H9 (cell line): Measurements from ENCODE around the gene SZRD1. TPM values are rescaled to one million over a fixed set of nuclear protein-coding genes. Genes with fewer than 3 reads are reported as not detected.

Source experiments
- DNase-seq: peaks from one replicate; pipeline ENCODE4 v3.0.0-alpha.2; 2017
- H2AFZ ChIP-seq: one replicate; pipeline ENCODE4 v1.6.1; 2013; ENCODE audit warnings: mild to moderate bottlenecking, low read length, control low read depth, moderate library complexity
- H2AK5ac ChIP-seq: 2 replicates; pipeline ENCODE4 v1.6.1; 2013; ENCODE audit warnings: low read length, control low read depth, mixed read lengths; ENCODE audit not compliant: insufficient read length
- H2BK120ac ChIP-seq: one replicate; pipeline ENCODE4 v1.6.1; 2013; ENCODE audit warnings: low read depth, mild to moderate bottlenecking, low read length, control low read depth, inconsistent platforms; ENCODE audit not compliant: poor library complexity, severe bottlenecking
- H2BK12ac ChIP-seq: 2 replicates; pipeline ENCODE4 v1.6.1; 2013; ENCODE audit warnings: low read length, control low read depth, mixed read lengths, low read depth; ENCODE audit not compliant: insufficient read length
- H2BK15ac ChIP-seq: 2 replicates; pipeline ENCODE4 v1.6.1; 2013; ENCODE audit warnings: low read depth, low read length, control low read depth
- H2BK20ac ChIP-seq: one replicate; pipeline ENCODE4 v1.6.1; 2013; ENCODE audit warnings: low read depth, mild to moderate bottlenecking, low read length, control low read depth, inconsistent platforms; ENCODE audit not compliant: poor library complexity, severe bottlenecking
- H2BK5ac ChIP-seq: 2 replicates; pipeline ENCODE4 v1.6.1; 2013; ENCODE audit warnings: low read length, control low read depth, mixed read lengths; ENCODE audit not compliant: insufficient read length
- H3K14ac ChIP-seq: 2 replicates; pipeline ENCODE4 v1.6.1; 2013; ENCODE audit warnings: low read length, control low read depth; ENCODE audit not compliant: insufficient read depth
- H3K18ac ChIP-seq: 2 replicates; pipeline ENCODE4 v1.6.1; 2013; ENCODE audit warnings: low read depth, mild to moderate bottlenecking, mixed read lengths, low read length, control low read depth; ENCODE audit not compliant: insufficient read length
- H3K23ac ChIP-seq: 2 replicates; pipeline ENCODE4 v1.6.1; 2013; ENCODE audit warnings: low read length, control low read depth, mixed read lengths, low read depth; ENCODE audit not compliant: insufficient read length
- H3K23me2 ChIP-seq: 2 replicates; pipeline ENCODE4 v1.6.1; 2013; ENCODE audit warnings: low read depth, mild to moderate bottlenecking, mixed read lengths, low read length, control low read depth; ENCODE audit not compliant: insufficient read length, poor library complexity, severe bottlenecking
- H3K27ac ChIP-seq: 2 replicates; pipeline ENCODE4 v1.5.1; 2013; ENCODE audit warnings: low read length, control low read depth, mixed read lengths, low read depth; ENCODE audit not compliant: insufficient read length
- H3K27me3 ChIP-seq: 2 replicates; pipeline ENCODE4 v1.6.1; 2013; ENCODE audit warnings: low read length, control low read depth, inconsistent platforms; ENCODE audit not compliant: insufficient read depth
- H3K4ac ChIP-seq: 2 replicates; pipeline ENCODE4 v1.6.1; 2013; ENCODE audit warnings: low read depth, mild to moderate bottlenecking, control low read depth, inconsistent platforms, low read length, moderate library complexity
- H3K4me1 ChIP-seq: 2 replicates; pipeline ENCODE4 v1.6.1; 2013; ENCODE audit warnings: low read length, control low read depth, inconsistent platforms; ENCODE audit not compliant: insufficient read depth
- H3K4me2 ChIP-seq: 2 replicates; pipeline ENCODE4 v1.6.1; 2013; ENCODE audit warnings: low read length, control low read depth, mixed read lengths; ENCODE audit not compliant: insufficient read length, insufficient read depth
- H3K56ac ChIP-seq: 2 replicates; pipeline ENCODE4 v1.6.1; 2013; ENCODE audit warnings: low read depth, mild to moderate bottlenecking, mixed read lengths, low read length, control low read depth; ENCODE audit not compliant: insufficient read length
- H3K79me1 ChIP-seq: 2 replicates; pipeline ENCODE4 v1.6.1; 2013; ENCODE audit warnings: low read depth, mild to moderate bottlenecking, moderate library complexity, low read length, control low read depth, inconsistent platforms; ENCODE audit not compliant: insufficient read depth, poor library complexity, severe bottlenecking
- H3K79me2 ChIP-seq: 2 replicates; pipeline ENCODE4 v1.6.1; 2013; ENCODE audit warnings: low read length, control low read depth, inconsistent platforms; ENCODE audit not compliant: insufficient read depth
- H3K9ac ChIP-seq: 2 replicates; pipeline ENCODE4 v1.6.1; 2013; ENCODE audit warnings: low read length, control low read depth, mixed read lengths; ENCODE audit not compliant: insufficient read length; ENCODE audit errors: extremely low read depth
- H3K9me3 ChIP-seq: one replicate; pipeline ENCODE4 v1.6.1; 2013; ENCODE audit warnings: low read depth, low read length, inconsistent platforms; ENCODE audit not compliant: control insufficient read depth
- H3T11ph ChIP-seq: one replicate; pipeline ENCODE4 v1.6.1; 2013; ENCODE audit warnings: mild to moderate bottlenecking, low read length, control low read depth, inconsistent platforms
- H4K20me1 ChIP-seq: one replicate; pipeline ENCODE4 v1.6.1; 2013; ENCODE audit not compliant: control insufficient read depth, insufficient read length, insufficient read depth
- H4K5ac ChIP-seq: 2 replicates; pipeline ENCODE4 v1.6.1; 2013; ENCODE audit warnings: low read depth, mild to moderate bottlenecking, mixed read lengths, low read length, control low read depth; ENCODE audit not compliant: insufficient read length
- H4K8ac ChIP-seq: replicated peaks from 2 replicates; pipeline ENCODE4 v1.6.1; 2013; ENCODE audit warnings: low read length, control low read depth, mixed read lengths, low read depth; ENCODE audit not compliant: insufficient read length
- H4K91ac ChIP-seq: 2 replicates; pipeline ENCODE4 v1.6.1; 2013; ENCODE audit warnings: low read depth, mild to moderate bottlenecking, moderate library complexity, mixed read lengths, low read length, control low read depth; ENCODE audit not compliant: insufficient read length
- H3K27ac Mint-ChIP-seq, 3 experiments: 2 replicates in 2 of 3; 3 replicates in 1 of 3; pipeline ENCODE4 v1.8.0; 2020 to 2021; ENCODE audit warnings: mixed read lengths in 3 of 3, mild to moderate bottlenecking in 1 of 3, moderate library complexity in 1 of 3
- H3K27me3 Mint-ChIP-seq: 2 replicates; pipeline ENCODE4 v1.8.0; 2021; ENCODE audit warnings: low read depth, mild to moderate bottlenecking, moderate library complexity, mixed read lengths
- H3K36me3 Mint-ChIP-seq, 3 experiments: 2 replicates in 2 of 3; 3 replicates in 1 of 3; pipeline ENCODE4 v1.8.0; 2020 to 2021; ENCODE audit warnings: low read depth in 3 of 3, mixed read lengths in 3 of 3; ENCODE audit not compliant: insufficient read depth in 1 of 3
- H3K4me1 Mint-ChIP-seq, 2 experiments: 2 replicates each; pipeline ENCODE4 v1.8.0; 2020; ENCODE audit warnings: mixed read lengths in 2 of 2
- H3K4me3 Mint-ChIP-seq, 2 experiments: 2 replicates in 1 of 2; 3 replicates in 1 of 2; pipeline ENCODE4 v1.8.0; 2020 to 2021; ENCODE audit warnings: mild to moderate bottlenecking in 2 of 2, mixed read lengths in 2 of 2, moderate library complexity in 1 of 2
- H3K9me3 Mint-ChIP-seq, 2 experiments: 2 replicates in 1 of 2; 3 replicates in 1 of 2; pipeline ENCODE4 v1.8.0; 2020; ENCODE audit warnings: mild to moderate bottlenecking in 2 of 2, mixed read lengths in 2 of 2, moderate library complexity in 1 of 2
- WGBS: extraction: QIAGEN DNeasy Blood & Tissue Kit; methylation state at CpG from one replicate; pipeline ENCODE4 v1.1.7; 2013; ENCODE audit warnings: missing lambda C conversion rate, low lambda C conversion rate, mixed read lengths; ENCODE audit not compliant: insufficient read length; ENCODE audit errors: extremely low coverage; 5-methylcytosine and 5-hydroxymethylcytosine counted together
- total RNA-seq: library from RNA; stranded (reverse); gene quantifications from 2 replicates; pipeline ENCODE4 v1.2.1, GENCODE V29; 2021
- TF ChIP-seq, protein P1 (sequence below): fragments of 200-600 bp; sonication (generic); conservative IDR thresholded peaks from 3 replicates; pipeline ENCODE4 v1.8.0; 2021; ENCODE audit warnings: antibody characterized with exemption, mild to moderate bottlenecking

The SZRD1 gene
- total RNA-seq, 1 experiment from 2014 or later: 118 TPM

- H2BK120ac ChIP-seq: no peak overlapping the region
- H2BK5ac ChIP-seq: no peak overlapping the region
- H2BK12ac ChIP-seq: no peak overlapping the region
- DNase-seq: no peak
- no peak overlapping the region for H3K56ac ChIP-seq
- no peak overlapping the region for H2AFZ ChIP-seq
- no peak overlapping the region for H3K18ac ChIP-seq
- peak overlapping the region; percentile 83 for H3K23ac ChIP-seq
- H2BK20ac ChIP-seq: no peak overlapping the region
- no peaks in the 10 kb centered on the region for H3K23me2 ChIP-seq
- H4K8ac ChIP-seq: no peak overlapping the region
- no peak overlapping the region for H2BK15ac ChIP-seq
- H4K91ac ChIP-seq: no peak overlapping the region
- peaks cover 1 to 10% (median 9%) of the 10 kb centered on the region in 3 experiments; a peak in 5 of 7 replicates for H3K36me3 Mint-ChIP-seq
- H3K79me1 ChIP-seq: peaks cover 9% of the 10 kb centered on the region
- no peaks in the 10 kb centered on the region for H3K9me3 ChIP-seq
- H3K27me3 ChIP-seq: no peaks in the 10 kb centered on the region
- H3K79me2 ChIP-seq: peaks cover 2% of the 10 kb centered on the region; the same call in 1 of the 2 replicates
- TF ChIP-seq, protein P1, sequence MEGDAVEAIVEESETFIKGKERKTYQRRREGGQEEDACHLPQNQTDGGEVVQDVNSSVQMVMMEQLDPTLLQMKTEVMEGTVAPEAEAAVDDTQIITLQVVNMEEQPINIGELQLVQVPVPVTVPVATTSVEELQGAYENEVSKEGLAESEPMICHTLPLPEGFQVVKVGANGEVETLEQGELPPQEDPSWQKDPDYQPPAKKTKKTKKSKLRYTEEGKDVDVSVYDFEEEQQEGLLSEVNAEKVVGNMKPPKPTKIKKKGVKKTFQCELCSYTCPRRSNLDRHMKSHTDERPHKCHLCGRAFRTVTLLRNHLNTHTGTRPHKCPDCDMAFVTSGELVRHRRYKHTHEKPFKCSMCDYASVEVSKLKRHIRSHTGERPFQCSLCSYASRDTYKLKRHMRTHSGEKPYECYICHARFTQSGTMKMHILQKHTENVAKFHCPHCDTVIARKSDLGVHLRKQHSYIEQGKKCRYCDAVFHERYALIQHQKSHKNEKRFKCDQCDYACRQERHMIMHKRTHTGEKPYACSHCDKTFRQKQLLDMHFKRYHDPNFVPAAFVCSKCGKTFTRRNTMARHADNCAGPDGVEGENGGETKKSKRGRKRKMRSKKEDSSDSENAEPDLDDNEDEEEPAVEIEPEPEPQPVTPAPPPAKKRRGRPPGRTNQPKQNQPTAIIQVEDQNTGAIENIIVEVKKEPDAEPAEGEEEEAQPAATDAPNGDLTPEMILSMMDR: no peak
- no peak overlapping the region for H3K14ac ChIP-seq
- no peaks in the 10 kb centered on the region for H4K20me1 ChIP-seq
- H3K27ac ChIP-seq: no peak overlapping the region
- H3K4ac ChIP-seq: no peak overlapping the region
- H3K4me2 ChIP-seq: no peak overlapping the region
- no peak overlapping the region for H2AK5ac ChIP-seq
- no peak overlapping the region for H4K5ac ChIP-seq
- H3K4me3 Mint-ChIP-seq: no peak overlapping the region
- H3K4me1 Mint-ChIP-seq: no peaks in the 10 kb centered on the region
- WGBS: no CpG with 5 or more reads among the region's 5 CpGs
- no peaks in the 10 kb centered on the region for H3K9me3 Mint-ChIP-seq
- H3K27ac Mint-ChIP-seq: peak overlapping the region in 1 of 3 experiments; percentile 4; a peak in 1 of 7 replicates
- H3K4me1 ChIP-seq: no peaks in the 10 kb centered on the region
- H3T11ph ChIP-seq: no peak overlapping the region
- no peak overlapping the region for H3K9ac ChIP-seq
- no peaks in the 10 kb centered on the region for H3K27me3 Mint-ChIP-seq
These were observed 40.1 kb upstream of the SZRD1 start for GRCh38 chr1:16326833-16327404.
